Measurements from ENCODE around the gene SRGAP1. TPM values are rescaled to one million over a fixed set of nuclear protein-coding genes. Genes with fewer than 3 reads are reported as not detected.
A peak's percentile ranks its signal among the peaks of the same experiment; 100 is the strongest.

The SRGAP1 gene
- total RNA-seq = 10 to 100 TPM; 13.1 to 81.5 (median 22.4) TPM

GRCh38 chr12:63844391-63845341, at the start of gene SRGAP1:
Gene SRGAP1 (plus strand): TSS chr12:63844700. CDS start chr12:63844817, 117 bp downstream.
- Histone ChIP-seq H3K36me3 (no peaks in the 10 kb centered on the region), H3K27ac (peak within 1 kb of the TSS; percentile 92 to 96 (median 92)), H3K27me3 (no peaks in the 10 kb centered on the region), H3K4me3 (peak within 1 kb of the TSS; percentile 76 to 92 (median 86)), H3K4me1 (peaks cover 0 to 33% (median 7%) of the 10 kb centered on the region in 4 donors), H3K9me3 (no peaks in the 10 kb centered on the region)
- WGBS, 2 donors = 1 to 3% methylated on average over 28 to 39 of the region's 52 CpGs
- DNase-seq (ENCODE audit: low spot score in 2 of 2) = peak; percentile 50 to 69
- TF ChIP-seq CTCF (IDR thresholded peaks at IDR 0.05) (no peak), EP300 (IDR thresholded peaks at IDR 0.05) (peak in 1 of 2 donors; percentile 48)

DNA sequence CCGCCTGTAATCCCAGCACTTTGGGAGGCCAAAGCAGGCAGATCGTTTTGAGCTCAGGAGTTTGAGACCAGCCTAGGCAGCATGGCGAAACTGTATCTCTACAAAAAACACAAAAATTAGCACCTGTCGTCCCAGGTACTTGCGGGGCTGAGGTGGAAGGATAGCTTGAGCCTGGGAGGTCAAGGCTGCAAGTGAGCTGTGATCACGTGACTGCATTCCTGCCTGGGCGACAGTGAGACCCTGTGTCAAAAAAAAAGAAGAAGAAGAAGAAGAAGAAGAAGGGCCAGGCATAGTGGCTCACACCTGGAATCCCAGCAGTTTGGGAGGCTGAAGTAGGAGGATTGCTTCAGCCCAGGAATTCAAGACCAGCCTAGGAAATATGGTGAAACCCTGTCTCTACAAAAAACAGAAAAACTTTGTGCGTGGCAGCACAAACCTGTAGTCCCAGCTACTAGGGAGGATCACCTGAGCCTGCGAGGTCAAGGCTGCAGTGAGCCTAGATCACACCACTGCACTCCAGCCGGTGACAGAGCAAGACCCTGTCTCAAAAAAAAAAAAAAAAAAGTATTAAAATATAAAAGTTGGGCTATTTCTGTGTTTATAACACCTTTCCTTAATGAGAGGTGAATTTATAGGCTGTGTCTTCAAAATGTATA, 49.3 kb upstream of the SRGAP1 start:
- WGBS, 2 donors = 86 to 89% methylated on average over 10 of the region's 10 CpGs
- Histone ChIP-seq H3K27me3 (no peaks in the 10 kb centered on the region), H3K4me1 (no peaks in the 10 kb centered on the region), H3K36me3 (peaks cover 0 to 13% (median 0%) of the 10 kb centered on the region in 3 donors), H3K9me3 (no peaks in the 10 kb centered on the region), H3K4me3 (no peak overlapping the region), H3K27ac (no peak overlapping the region)
- no peak for DNase-seq (ENCODE audit: low spot score in 2 of 2)
- TF ChIP-seq CTCF (IDR thresholded peaks at IDR 0.05) (no peak), POLR2A (IDR thresholded peaks at IDR 0.05) (no peak), EP300 (IDR thresholded peaks at IDR 0.05) (no peak)

GRCh38 chr12:63795944-63796343, 48.6 kb upstream of the SRGAP1 start:
- TF ChIP-seq EP300 (IDR thresholded peaks at IDR 0.05) (no peak), CTCF (IDR thresholded peaks at IDR 0.05) (no peak), POLR2A (IDR thresholded peaks at IDR 0.05) (no peak)
- 92% methylated on average over 6 of the region's 6 CpGs for WGBS, 2 donors
- no peaks in the 10 kb centered on the region for H3K4me1 ChIP-seq

GRCh38 chr12:63802012-63802608, 42.4 kb upstream of the SRGAP1 start:
- DNase-seq (ENCODE audit: low spot score in 2 of 2) = no peak
- Histone ChIP-seq H3K27ac (no peak overlapping the region), H3K4me3 (no peak overlapping the region), H3K27me3 (no peaks in the 10 kb centered on the region), H3K4me1 (no peaks in the 10 kb centered on the region), H3K36me3 (peaks cover 0 to 21% (median 0%) of the 10 kb centered on the region in 3 donors), H3K9me3 (no peaks in the 10 kb centered on the region)
- no peak for TF ChIP-seq POLR2A (IDR thresholded peaks at IDR 0.05)
- TF ChIP-seq CTCF (IDR thresholded peaks at IDR 0.05) = peak; percentile 33 to 67 (median 46)
- WGBS, 2 donors = 60 to 61% methylated on average over 6 of the region's 6 CpGs

More at GRCh38 chr12:63795944-63796343, 48.6 kb upstream of the SRGAP1 start:
- Histone ChIP-seq H3K27ac (no peak overlapping the region), H3K4me3 (no peak overlapping the region), H3K9me3 (no peaks in the 10 kb centered on the region), H3K36me3 (peaks cover 0 to 5% (median 0%) of the 10 kb centered on the region in 3 donors), H3K27me3 (no peaks in the 10 kb centered on the region)
- no peak for DNase-seq (ENCODE audit: low spot score in 2 of 2)
